Stomach (tissue), 4 donors: Measurements from ENCODE around the gene PANK4.

Source experiments
- EP300 ChIP-seq: sonication (generic); formaldehyde crosslinking; IDR thresholded peaks from one replicate; pipeline ENCODE4 v1.6.1; 2017; ENCODE audit warnings: antibody characterized with exemption
- POLR2A ChIP-seq, 4 donors: fragments of 450-650 bp; IDR thresholded peaks; one replicate each; pipeline ENCODE4 v1.6.1; 2016; ENCODE audit warnings: antibody characterized with exemption in 4 of 4, control low read depth in 2 of 4, mild to moderate bottlenecking in 1 of 4, moderate library complexity in 1 of 4
- POLR2AphosphoS5 ChIP-seq, 3 donors: sonication (generic); formaldehyde crosslinking; IDR thresholded peaks; one replicate each; pipeline ENCODE4 v1.6.1; 2016; ENCODE audit warnings: antibody characterized with exemption in 3 of 3
- TF ChIP-seq, protein P1 (sequence below), 7 experiments: fragments of 450-650 bp in 4 of 7; fragments of 200-600 bp in 3 of 7; sonication (generic) in 3 of 7; IDR thresholded peaks; one replicate each; pipeline ENCODE4 v1.5.1; 2016 to 2019; ENCODE audit warnings: antibody characterized with exemption in 7 of 7, control low read depth in 2 of 7, mild to moderate bottlenecking in 1 of 7

- TF ChIP-seq, protein P1, sequence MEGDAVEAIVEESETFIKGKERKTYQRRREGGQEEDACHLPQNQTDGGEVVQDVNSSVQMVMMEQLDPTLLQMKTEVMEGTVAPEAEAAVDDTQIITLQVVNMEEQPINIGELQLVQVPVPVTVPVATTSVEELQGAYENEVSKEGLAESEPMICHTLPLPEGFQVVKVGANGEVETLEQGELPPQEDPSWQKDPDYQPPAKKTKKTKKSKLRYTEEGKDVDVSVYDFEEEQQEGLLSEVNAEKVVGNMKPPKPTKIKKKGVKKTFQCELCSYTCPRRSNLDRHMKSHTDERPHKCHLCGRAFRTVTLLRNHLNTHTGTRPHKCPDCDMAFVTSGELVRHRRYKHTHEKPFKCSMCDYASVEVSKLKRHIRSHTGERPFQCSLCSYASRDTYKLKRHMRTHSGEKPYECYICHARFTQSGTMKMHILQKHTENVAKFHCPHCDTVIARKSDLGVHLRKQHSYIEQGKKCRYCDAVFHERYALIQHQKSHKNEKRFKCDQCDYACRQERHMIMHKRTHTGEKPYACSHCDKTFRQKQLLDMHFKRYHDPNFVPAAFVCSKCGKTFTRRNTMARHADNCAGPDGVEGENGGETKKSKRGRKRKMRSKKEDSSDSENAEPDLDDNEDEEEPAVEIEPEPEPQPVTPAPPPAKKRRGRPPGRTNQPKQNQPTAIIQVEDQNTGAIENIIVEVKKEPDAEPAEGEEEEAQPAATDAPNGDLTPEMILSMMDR (IDR thresholded peaks at IDR 0.05): no peak
- TF ChIP-seq POLR2A (IDR thresholded peaks at IDR 0.05) (no peak), POLR2AphosphoS5 (IDR thresholded peaks at IDR 0.05) (no peak), EP300 (no peak)
These were observed 30.2 kb downstream of the PANK4 start for GRCh38 chr1:2496087-2496622.
